Esophagus squamous epithelium (tissue), 4 donors: ENCODE results near the gene ANKRD13B.

Experiments
- CTCF ChIP-seq, 6 experiments: fragments of 450-650 bp in 4 of 6; fragments of 200-600 bp in 2 of 6; sonication (generic) in 2 of 6; IDR thresholded peaks; one replicate each; pipeline ENCODE4 v1.5.1; 2016 to 2019; ENCODE audit warnings: antibody characterized with exemption in 6 of 6, mild to moderate bottlenecking in 4 of 6, moderate library complexity in 4 of 6
- POLR2A ChIP-seq, 4 donors: fragments of 450-650 bp; IDR thresholded peaks; one replicate each; pipeline ENCODE4 v1.6.1; 2017; ENCODE audit warnings: antibody characterized with exemption in 4 of 4, mild to moderate bottlenecking in 4 of 4, moderate library complexity in 3 of 4

- TF ChIP-seq CTCF (IDR thresholded peaks at IDR 0.05): peak in 1 of 6 experiments; percentile 19
- TF ChIP-seq POLR2A (IDR thresholded peaks at IDR 0.05): peak in 3 of 4 donors; percentile 28 to 72 (median 38)
These were observed 3.2 kb upstream of the ANKRD13B start, which contains the start of gene GIT1 for GRCh38 chr17:29589524-29590410.
